Endothelial cell of umbilical vein (primary cell): ENCODE results near the gene OGDH. TPM values are rescaled to one million over a fixed set of nuclear protein-coding genes. Genes with fewer than 3 reads are reported as not detected.

Source experiments
- BruUV-seq: library from RNA; stranded (reverse); fragments of 400-500 nt; replicated peaks from 2 replicates; lab custom pipeline; 2021; lab: Mats Ljungman, UMichigan
- CTCF ChIA-PET: fragments of 300-600, 350-600 bp; sonication (Branson Sonifier 250); formaldehyde crosslinking; loops from one replicate; lab custom pipeline; 2021; ENCODE audit warnings: antibody characterized with exemption, inconsistent platforms; lab: Charles Lee
- POLR2A ChIA-PET: fragments of 300-600, 350-600 bp; sonication (Branson Sonifier 250); formaldehyde crosslinking; loops from one replicate; lab custom pipeline; 2021; ENCODE audit warnings: antibody characterized with exemption, inconsistent platforms; lab: Charles Lee
- DNase-seq: peaks from one replicate; pipeline ENCODE4 v3.0.0-alpha.2; 2011; ENCODE audit warnings: low read depth, low spot score
- FAIRE-seq: peaks from 2 replicates; lab custom pipeline; 2011; peaks lifted over from hg19 to GRCh38; lab: Jason Lieb, UNC
- H2AFZ ChIP-seq: 2 replicates; pipeline ENCODE4 v1.6.0; 2012; ENCODE audit warnings: low read depth, low read length, control low read depth, inconsistent platforms
- H3K27ac ChIP-seq: 2 replicates; pipeline ENCODE4 v1.5.1; 2011; ENCODE audit warnings: low read depth, mild to moderate bottlenecking, control low read depth, low read length, moderate library complexity; ENCODE audit not compliant: insufficient read depth
- H3K27me3 ChIP-seq, 2 experiments: 2 replicates each; pipeline versions ENCODE4 v1.6.0 to v1.6.1; 2011; ENCODE audit warnings: low read length in 2 of 2, mixed read lengths in 1 of 2; ENCODE audit not compliant: control insufficient read depth in 2 of 2, insufficient read depth in 2 of 2
- H3K36me3 ChIP-seq, 2 experiments: 2 replicates in 1 of 2; 3 replicates in 1 of 2; pipeline ENCODE4 v1.5.1; 2011; ENCODE audit warnings: low read length in 2 of 2, mild to moderate bottlenecking in 1 of 2, moderate library complexity in 1 of 2; ENCODE audit not compliant: control insufficient read depth in 2 of 2, insufficient read depth in 2 of 2; ENCODE audit errors: extremely low read depth in 1 of 2
- H3K4me1 ChIP-seq: 3 replicates; pipeline ENCODE4 v1.5.1; 2011; ENCODE audit warnings: mild to moderate bottlenecking, low read length; ENCODE audit not compliant: control insufficient read depth, insufficient read depth; ENCODE audit errors: extremely low read depth
- H3K4me2 ChIP-seq: 2 replicates; pipeline ENCODE4 v1.6.1; 2011; ENCODE audit warnings: low read length, control low read depth, mixed read lengths; ENCODE audit not compliant: insufficient read depth
- H3K4me3 ChIP-seq, 3 experiments: fragments of 200-600 bp in 1 of 3; sonication (generic), shearing (Covaris generic) in 1 of 3; replicated peaks in 1 of 3; 2 replicates each; pipeline ENCODE4 v1.5.1; 2011 to 2016; ENCODE audit warnings: control low read depth in 3 of 3, low read length in 3 of 3, mild to moderate bottlenecking in 2 of 3, inconsistent platforms in 1 of 3, low read depth in 1 of 3, moderate library complexity in 1 of 3; ENCODE audit not compliant: insufficient read depth in 1 of 3
- H3K79me2 ChIP-seq: 2 replicates; pipeline ENCODE4 v1.6.0; 2012; ENCODE audit warnings: low read length, inconsistent platforms; ENCODE audit not compliant: control insufficient read depth, insufficient read depth
- H3K9ac ChIP-seq: replicated peaks from 2 replicates; pipeline ENCODE3; 2011; ENCODE audit warnings: low read length, control low read depth; ENCODE audit not compliant: insufficient read depth; ENCODE audit errors: extremely low read depth
- H3K9me1 ChIP-seq: replicated peaks from 3 replicates; pipeline ENCODE4 v1.6.0; 2011; ENCODE audit warnings: mild to moderate bottlenecking, low read length; ENCODE audit not compliant: control insufficient read depth, insufficient read depth; ENCODE audit errors: extremely low read depth
- H3K9me3 ChIP-seq: replicated peaks from 2 replicates; pipeline ENCODE4 v1.5.1; 2012; ENCODE audit warnings: low read length, inconsistent platforms; ENCODE audit not compliant: control insufficient read depth, insufficient read depth
- H4K20me1 ChIP-seq: replicated peaks from 2 replicates; pipeline ENCODE3; 2011; ENCODE audit warnings: mild to moderate bottlenecking, low read length; ENCODE audit not compliant: control insufficient read depth, insufficient read depth; ENCODE audit errors: extremely low read depth
- CTCF ChIP-seq, 2 donors: IDR thresholded peaks; 1 replicate in 1 of 2; 2 replicates in 1 of 2; pipeline ENCODE4 v1.5.1; 2011; ENCODE audit warnings: low read length in 2 of 2, mild to moderate bottlenecking in 2 of 2, moderate library complexity in 2 of 2, control low read depth in 1 of 2, inconsistent platforms in 1 of 2, low read depth in 1 of 2; ENCODE audit not compliant: insufficient read depth in 1 of 2; ENCODE audit errors: extremely low read depth in 1 of 2
- EZH2 ChIP-seq: IDR thresholded peaks from 2 replicates; pipeline ENCODE4 v1.6.1; 2012; ENCODE audit warnings: borderline replicate concordance, low read depth, mild to moderate bottlenecking, moderate library complexity, low read length, inconsistent platforms; ENCODE audit not compliant: severe bottlenecking
- FOS ChIP-seq: IDR thresholded peaks from 2 replicates; pipeline ENCODE4 v1.6.1; 2011; ENCODE audit warnings: mild to moderate bottlenecking, low read length, moderate library complexity, borderline replicate concordance; ENCODE audit not compliant: insufficient read depth
- GATA2 ChIP-seq: IDR thresholded peaks from 2 replicates; pipeline ENCODE4 v1.7.0; 2011; ENCODE audit warnings: low read depth, mild to moderate bottlenecking, moderate library complexity, mixed read lengths, low read length; ENCODE audit not compliant: insufficient read length, insufficient read depth
- JUN ChIP-seq: IDR thresholded peaks from 2 replicates; pipeline ENCODE4 v1.6.1; 2011; ENCODE audit warnings: borderline replicate concordance, low read depth; ENCODE audit not compliant: insufficient read length, insufficient read depth
- MAX ChIP-seq: IDR thresholded peaks from 2 replicates; pipeline ENCODE4 v1.6.1; 2011; ENCODE audit not compliant: insufficient read depth, insufficient read length
- MYC ChIP-seq: IDR thresholded peaks from one replicate; pipeline ENCODE4 v1.6.1; 2011; ENCODE audit warnings: mild to moderate bottlenecking, low read depth, low read length
- POLR2A ChIP-seq: IDR thresholded peaks from 2 replicates; pipeline ENCODE4 v1.6.1; 2012; ENCODE audit warnings: low read depth, mild to moderate bottlenecking, control low read depth, low read length
- POLR2AphosphoS5 ChIP-seq: IDR thresholded peaks from 2 replicates; pipeline ENCODE4 v1.6.1; 2012; ENCODE audit warnings: low read depth, mild to moderate bottlenecking, control low read depth, low read length, moderate library complexity; ENCODE audit not compliant: insufficient read depth
- dilution Hi-C: fragments of 300-500 bp; cut with MboI; formaldehyde crosslinking; loops from one replicate; pipeline ENCODE4 v1.15.0; 2019; ENCODE audit warnings: low sequenced_read_pairs; ENCODE audit not compliant: extremely low pct_ligation_motif_present
- intact Hi-C: fragments of 100-400 bp; cut with micrococcal nuclease; formaldehyde crosslinking; loops from one replicate; pipeline ENCODE4 v1.10.0; 2022
- polyA plus RNA-seq, 4 experiments: library from polyadenylated mRNA; depleted of rRNA in 3 of 4; stranded (reverse) in 3 of 4; unstranded in 1 of 4; fragments of >200 nt; gene quantifications; 2 replicates each; pipeline versions ENCODE4 v1.2.1 to v1.2.3, GENCODE V29; 2011 to 2012; ENCODE audit warnings: missing spikeins in 1 of 4
- total RNA-seq: library from RNA; stranded (reverse); gene quantifications from 2 replicates; pipeline ENCODE4 v1.2.3, GENCODE V29; 2021

OGDH gene
- total and polyA plus RNA-seq, 2 donors (not counting 3 experiments of a cell fraction or from before 2014, with no cell fraction given): 88.9 to 92.9 TPM

- peaks cover 28% of the 10 kb centered on the region for H3K79me2 ChIP-seq
- no peak for TF ChIP-seq MYC
- no peak for TF ChIP-seq POLR2A
- no peak for TF ChIP-seq FOS
- no peak overlapping the region for H3K9ac ChIP-seq
- DNase-seq (no peak), FAIRE-seq (no peak)
- no peak overlapping the region for H3K27ac ChIP-seq
- peaks cover 6 to 44% of the 10 kb centered on the region in 2 experiments for H3K36me3 ChIP-seq
- BruUV-seq: no TSS peak
- H3K4me3 ChIP-seq: no peak overlapping the region
- ChIA-PET POLR2A (no interaction called here), CTCF (no interaction called here)
- intact Hi-C loops (no loop called here), dilution Hi-C loops (no loop called here)
- no peaks in the 10 kb centered on the region for H3K4me1 ChIP-seq
- H3K4me2 ChIP-seq: no peak overlapping the region
- H2AFZ ChIP-seq: no peak overlapping the region
- no peaks in the 10 kb centered on the region for H3K9me1 ChIP-seq
- H4K20me1 ChIP-seq: no peaks in the 10 kb centered on the region
- no peaks in the 10 kb centered on the region for H3K9me3 ChIP-seq
- H3K27me3 ChIP-seq: no peaks in the 10 kb centered on the region
These were observed 150.9 kb downstream of the OGDH start for GRCh38 chr7:44757311-44757710.

- Histone ChIP-seq H2AFZ (no peak overlapping the region), H3K27me3 (no peaks in the 10 kb centered on the region), H3K4me1 (no peaks in the 10 kb centered on the region), H3K9me3 (no peaks in the 10 kb centered on the region), H3K36me3 (peaks cover 6 to 48% of the 10 kb centered on the region in 2 experiments), H4K20me1 (no peaks in the 10 kb centered on the region), H3K4me2 (no peak overlapping the region), H3K9ac (no peak overlapping the region), H3K27ac (no peak overlapping the region), H3K4me3 (no peak overlapping the region), H3K9me1 (no peaks in the 10 kb centered on the region), H3K79me2 (peaks cover 24% of the 10 kb centered on the region)
- intact Hi-C loops: no loop called here
- dilution Hi-C loops: no loop called here
- POLR2A ChIA-PET: no interaction called here
- no TSS peak for BruUV-seq
- no peak for DNase-seq
- TF ChIP-seq MYC: no peak
- TF ChIP-seq EZH2: no peak
- TF ChIP-seq FOS: no peak
- no peak for TF ChIP-seq CTCF (IDR thresholded peaks at IDR 0.05; ENCODE audit: extremely low read depth in 1 of 2, insufficient read depth in 1 of 2, low read depth in 1 of 2, low read length in 2 of 2)
- no peak for TF ChIP-seq MAX
- no peak for TF ChIP-seq POLR2A
- TF ChIP-seq JUN: no peak
- TF ChIP-seq GATA2: no peak
- no peak for TF ChIP-seq POLR2AphosphoS5
- CTCF ChIA-PET: interaction anchor here (0.7 kb wide), 1 partner anchor 15 kb away, joined by 3 read pairs; no protein-coding TSS in a partner anchor
- FAIRE-seq: no peak
These were observed 151.3 kb downstream of the OGDH start for GRCh38 chr7:44757739-44758138.
